GM23338 (cell line): ENCODE results near the gene SUSD4. TPM values are rescaled to one million over a fixed set of nuclear protein-coding genes. Genes with fewer than 3 reads are reported as not detected.

Source experiments
- ATAC-seq: fragments of 200-7000 bp; cut with Tn5 transposase; 3 replicates; pipeline ENCODE4 v1.9.1; 2020
- DNase-seq: peaks from one replicate; pipeline ENCODE4 v3.0.0-alpha.2; 2015; ENCODE audit warnings: low spot score
- H2AFZ ChIP-seq: fragments of 200-600 bp; sonication (generic); 2 replicates; pipeline ENCODE4 v1.8.0; 2016; ENCODE audit warnings: antibody characterized with exemption, mild to moderate bottlenecking, moderate library complexity
- H3F3A ChIP-seq: fragments of 200-600 bp; sonication (generic); replicated peaks from 2 replicates; pipeline ENCODE4 v1.8.0; 2017; ENCODE audit warnings: antibody characterized with exemption, mixed run types, low read depth
- H3K27ac ChIP-seq: fragments of 200-600 bp; sonication (generic); 2 replicates; pipeline ENCODE4 v1.6.1; 2016; ENCODE audit warnings: low read depth
- H3K27me3 ChIP-seq: fragments of 200-600 bp; sonication (generic); 2 replicates; pipeline ENCODE4 v1.8.0; 2016; ENCODE audit warnings: mild to moderate bottlenecking, mixed run types, moderate library complexity; ENCODE audit not compliant: insufficient read depth
- H3K36me3 ChIP-seq: fragments of 200-600 bp; sonication (generic); 2 replicates; pipeline ENCODE4 v1.8.0; 2016; ENCODE audit warnings: mild to moderate bottlenecking; ENCODE audit not compliant: insufficient read depth
- H3K4me1 ChIP-seq: fragments of 200-600 bp; sonication (generic); 2 replicates; pipeline ENCODE4 v1.8.0; 2016; ENCODE audit warnings: mild to moderate bottlenecking, moderate library complexity; ENCODE audit not compliant: insufficient read depth
- H3K4me2 ChIP-seq: fragments of 200-600 bp; sonication (generic); 2 replicates; pipeline ENCODE4 v1.7.1; 2017; ENCODE audit warnings: mixed run types
- H3K4me3 ChIP-seq: fragments of 200-600 bp; sonication (generic); 2 replicates; pipeline ENCODE4 v1.6.1; 2016; ENCODE audit warnings: mixed run types
- H3K79me2 ChIP-seq: fragments of 200-600 bp; sonication (generic); replicated peaks from 2 replicates; pipeline ENCODE4 v1.8.0; 2017; ENCODE audit warnings: mild to moderate bottlenecking; ENCODE audit not compliant: insufficient read depth
- H3K9me2 ChIP-seq: fragments of 200-600 bp; sonication (generic); 2 replicates; pipeline ENCODE4 v1.8.0; 2017; ENCODE audit not compliant: insufficient read depth
- H4K20me1 ChIP-seq: fragments of 200-600 bp; sonication (generic); replicated peaks from 2 replicates; pipeline ENCODE4 v1.8.0; 2017; ENCODE audit warnings: mild to moderate bottlenecking; ENCODE audit not compliant: insufficient read depth
- H3K27ac Mint-ChIP-seq: 2 replicates; pipeline ENCODE4 v1.8.0; 2020; ENCODE audit warnings: inconsistent platforms, mild to moderate bottlenecking, moderate library complexity, mixed read lengths
- H3K27me3 Mint-ChIP-seq: 3 replicates; pipeline ENCODE4 v1.8.0; 2022; ENCODE audit warnings: low read depth, mild to moderate bottlenecking, moderate library complexity, mixed read lengths, inconsistent platforms; ENCODE audit not compliant: insufficient read depth, poor library complexity
- H3K36me3 Mint-ChIP-seq: 3 replicates; pipeline ENCODE4 v1.8.0; 2021; ENCODE audit warnings: low read depth, mild to moderate bottlenecking, inconsistent platforms, moderate library complexity, mixed read lengths
- H3K4me1 Mint-ChIP-seq: 3 replicates; pipeline ENCODE4 v1.8.0; 2020; ENCODE audit warnings: mild to moderate bottlenecking, inconsistent platforms, mixed read lengths
- H3K4me3 Mint-ChIP-seq: 3 replicates; pipeline ENCODE4 v1.8.0; 2021; ENCODE audit warnings: moderate library complexity, mild to moderate bottlenecking, inconsistent platforms, mixed read lengths
- H3K9me3 Mint-ChIP-seq: 3 replicates; pipeline ENCODE4 v1.8.0; 2020; ENCODE audit warnings: moderate library complexity, mild to moderate bottlenecking, inconsistent platforms, mixed read lengths
- EZH2 ChIP-seq: fragments of 200-600 bp; sonication (generic); IDR thresholded peaks from one replicate; pipeline ENCODE4 v1.8.0; 2017; ENCODE audit warnings: antibody characterized with exemption, mild to moderate bottlenecking, low read depth; ENCODE audit not compliant: unreplicated experiment
- EZH2phosphoT487 ChIP-seq: fragments of 200-600 bp; sonication (generic); IDR thresholded peaks from one replicate; pipeline ENCODE4 v1.8.1; 2018; ENCODE audit warnings: antibody characterized with exemption; ENCODE audit not compliant: unreplicated experiment
- JUNB ChIP-seq: IDR thresholded peaks from one replicate; pipeline ENCODE4 v1.6.1; 2016; ENCODE audit warnings: antibody characterized with exemption; ENCODE audit not compliant: unreplicated experiment
- NANOG ChIP-seq: IDR thresholded peaks from 2 replicates; pipeline ENCODE4 v1.6.1; 2016; ENCODE audit warnings: antibody characterized with exemption, borderline replicate concordance
- POLR2AphosphoS5 ChIP-seq: IDR thresholded peaks from 2 replicates; pipeline ENCODE4 v1.6.1; 2016; ENCODE audit warnings: antibody characterized with exemption, low read depth
- STAT1 ChIP-seq: IDR thresholded peaks from one replicate; pipeline ENCODE4 v1.6.1; 2016; ENCODE audit warnings: antibody characterized with exemption; ENCODE audit not compliant: unreplicated experiment
- ZNF331 ChIP-seq: fragments of 250-450 bp; sonication (Bioruptor Pico); IDR thresholded peaks from 2 replicates; pipeline ENCODE4 v1.5.0; 2020; ENCODE audit warnings: low read depth, mild to moderate bottlenecking, moderate library complexity
- polyA plus RNA-seq: library from polyadenylated mRNA; unstranded; fragments of >200 nt; fragmentation: Nextera tagmentation; extraction: Ambion mirVana; gene quantifications from 2 replicates; pipeline ENCODE4 v1.2.1, GENCODE V29; 2016
- total RNA-seq: library from RNA; depleted of rRNA; stranded (reverse); fragments of >200 nt; shearing (Covaris generic); gene quantifications from 2 replicates; pipeline ENCODE4 v1.2.3, GENCODE V29; 2014
- TF ChIP-seq, protein P1 (sequence below): IDR thresholded peaks from one replicate; pipeline ENCODE4 v1.6.1; 2018; ENCODE audit warnings: antibody characterized with exemption; ENCODE audit not compliant: unreplicated experiment
- TF ChIP-seq, protein P2 (sequence below), 2 experiments: fragments of 200-600 bp in 1 of 2; sonication (generic) in 1 of 2; conservative IDR thresholded peaks; 2 replicates each; pipeline versions ENCODE4 v1.5.1 to v1.6.1; 2016 to 2017; ENCODE audit warnings: antibody characterized with exemption in 2 of 2, low read depth in 2 of 2, mild to moderate bottlenecking in 2 of 2, moderate library complexity in 1 of 2
- TF ChIP-seq, protein P3 (sequence below): IDR thresholded peaks from 2 replicates; pipeline ENCODE4 v1.6.1; 2016; ENCODE audit warnings: antibody characterized with exemption

The SUSD4 gene
- total and polyA plus RNA-seq, 2 experiments from 2014 or later = 2.3 to 3.6 TPM

DNA sequence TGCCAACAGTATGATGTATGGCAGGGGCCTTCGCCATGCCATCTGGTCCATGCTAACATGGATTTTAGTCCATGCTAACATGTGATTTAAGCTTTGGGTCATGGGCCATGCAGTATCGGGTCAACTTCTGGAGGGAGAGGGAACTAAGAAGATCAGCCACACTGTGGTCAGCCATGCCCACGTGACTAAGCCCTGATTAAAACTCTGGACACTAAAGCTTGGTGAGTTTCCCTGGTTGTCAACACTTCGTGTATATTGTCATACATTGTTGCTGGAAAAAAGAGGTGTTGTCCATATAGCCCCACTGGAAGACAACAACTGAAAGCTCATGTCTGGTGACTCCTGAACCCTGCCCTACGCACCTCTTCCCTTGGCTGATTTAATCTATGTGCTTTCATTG is 90.5 kb downstream of the SUSD4 start:
- Mint-ChIP-seq H3K27me3 (no peaks in the 10 kb centered on the region), H3K9me3 (peaks cover 9% of the 10 kb centered on the region), H3K36me3 (peaks cover 3% of the 10 kb centered on the region; the same call in 1 of the 3 replicates), H3K4me1 (no peaks in the 10 kb centered on the region), H3K4me3 (no peak overlapping the region), H3K27ac (no peak overlapping the region)
- Histone ChIP-seq H3K4me1 (no peaks in the 10 kb centered on the region), H3K36me3 (no peaks in the 10 kb centered on the region), H3F3A (no peaks in the 10 kb centered on the region), H2AFZ (no peak overlapping the region), H3K27me3 (no peaks in the 10 kb centered on the region), H3K79me2 (no peaks in the 10 kb centered on the region), H3K4me2 (no peak overlapping the region), H3K4me3 (no peak overlapping the region), H3K27ac (no peak overlapping the region), H4K20me1 (no peaks in the 10 kb centered on the region), H3K9me2 (no peaks in the 10 kb centered on the region)
- TF ChIP-seq JUNB (no peak), ZNF331 (no peak), NANOG (no peak), POLR2AphosphoS5 (no peak)
- TF ChIP-seq, protein P1, sequence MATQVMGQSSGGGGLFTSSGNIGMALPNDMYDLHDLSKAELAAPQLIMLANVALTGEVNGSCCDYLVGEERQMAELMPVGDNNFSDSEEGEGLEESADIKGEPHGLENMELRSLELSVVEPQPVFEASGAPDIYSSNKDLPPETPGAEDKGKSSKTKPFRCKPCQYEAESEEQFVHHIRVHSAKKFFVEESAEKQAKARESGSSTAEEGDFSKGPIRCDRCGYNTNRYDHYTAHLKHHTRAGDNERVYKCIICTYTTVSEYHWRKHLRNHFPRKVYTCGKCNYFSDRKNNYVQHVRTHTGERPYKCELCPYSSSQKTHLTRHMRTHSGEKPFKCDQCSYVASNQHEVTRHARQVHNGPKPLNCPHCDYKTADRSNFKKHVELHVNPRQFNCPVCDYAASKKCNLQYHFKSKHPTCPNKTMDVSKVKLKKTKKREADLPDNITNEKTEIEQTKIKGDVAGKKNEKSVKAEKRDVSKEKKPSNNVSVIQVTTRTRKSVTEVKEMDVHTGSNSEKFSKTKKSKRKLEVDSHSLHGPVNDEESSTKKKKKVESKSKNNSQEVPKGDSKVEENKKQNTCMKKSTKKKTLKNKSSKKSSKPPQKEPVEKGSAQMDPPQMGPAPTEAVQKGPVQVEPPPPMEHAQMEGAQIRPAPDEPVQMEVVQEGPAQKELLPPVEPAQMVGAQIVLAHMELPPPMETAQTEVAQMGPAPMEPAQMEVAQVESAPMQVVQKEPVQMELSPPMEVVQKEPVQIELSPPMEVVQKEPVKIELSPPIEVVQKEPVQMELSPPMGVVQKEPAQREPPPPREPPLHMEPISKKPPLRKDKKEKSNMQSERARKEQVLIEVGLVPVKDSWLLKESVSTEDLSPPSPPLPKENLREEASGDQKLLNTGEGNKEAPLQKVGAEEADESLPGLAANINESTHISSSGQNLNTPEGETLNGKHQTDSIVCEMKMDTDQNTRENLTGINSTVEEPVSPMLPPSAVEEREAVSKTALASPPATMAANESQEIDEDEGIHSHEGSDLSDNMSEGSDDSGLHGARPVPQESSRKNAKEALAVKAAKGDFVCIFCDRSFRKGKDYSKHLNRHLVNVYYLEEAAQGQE = no peak
- TF ChIP-seq, protein P2, sequence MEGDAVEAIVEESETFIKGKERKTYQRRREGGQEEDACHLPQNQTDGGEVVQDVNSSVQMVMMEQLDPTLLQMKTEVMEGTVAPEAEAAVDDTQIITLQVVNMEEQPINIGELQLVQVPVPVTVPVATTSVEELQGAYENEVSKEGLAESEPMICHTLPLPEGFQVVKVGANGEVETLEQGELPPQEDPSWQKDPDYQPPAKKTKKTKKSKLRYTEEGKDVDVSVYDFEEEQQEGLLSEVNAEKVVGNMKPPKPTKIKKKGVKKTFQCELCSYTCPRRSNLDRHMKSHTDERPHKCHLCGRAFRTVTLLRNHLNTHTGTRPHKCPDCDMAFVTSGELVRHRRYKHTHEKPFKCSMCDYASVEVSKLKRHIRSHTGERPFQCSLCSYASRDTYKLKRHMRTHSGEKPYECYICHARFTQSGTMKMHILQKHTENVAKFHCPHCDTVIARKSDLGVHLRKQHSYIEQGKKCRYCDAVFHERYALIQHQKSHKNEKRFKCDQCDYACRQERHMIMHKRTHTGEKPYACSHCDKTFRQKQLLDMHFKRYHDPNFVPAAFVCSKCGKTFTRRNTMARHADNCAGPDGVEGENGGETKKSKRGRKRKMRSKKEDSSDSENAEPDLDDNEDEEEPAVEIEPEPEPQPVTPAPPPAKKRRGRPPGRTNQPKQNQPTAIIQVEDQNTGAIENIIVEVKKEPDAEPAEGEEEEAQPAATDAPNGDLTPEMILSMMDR (conservative IDR thresholded peaks at IDR 0.05; ENCODE audit: low read depth in 2 of 2) = no peak
- TF ChIP-seq, protein P3, sequence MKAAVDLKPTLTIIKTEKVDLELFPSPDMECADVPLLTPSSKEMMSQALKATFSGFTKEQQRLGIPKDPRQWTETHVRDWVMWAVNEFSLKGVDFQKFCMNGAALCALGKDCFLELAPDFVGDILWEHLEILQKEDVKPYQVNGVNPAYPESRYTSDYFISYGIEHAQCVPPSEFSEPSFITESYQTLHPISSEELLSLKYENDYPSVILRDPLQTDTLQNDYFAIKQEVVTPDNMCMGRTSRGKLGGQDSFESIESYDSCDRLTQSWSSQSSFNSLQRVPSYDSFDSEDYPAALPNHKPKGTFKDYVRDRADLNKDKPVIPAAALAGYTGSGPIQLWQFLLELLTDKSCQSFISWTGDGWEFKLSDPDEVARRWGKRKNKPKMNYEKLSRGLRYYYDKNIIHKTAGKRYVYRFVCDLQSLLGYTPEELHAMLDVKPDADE = no peak
- no peak for DNase-seq
- no peak for ATAC-seq

DNA sequence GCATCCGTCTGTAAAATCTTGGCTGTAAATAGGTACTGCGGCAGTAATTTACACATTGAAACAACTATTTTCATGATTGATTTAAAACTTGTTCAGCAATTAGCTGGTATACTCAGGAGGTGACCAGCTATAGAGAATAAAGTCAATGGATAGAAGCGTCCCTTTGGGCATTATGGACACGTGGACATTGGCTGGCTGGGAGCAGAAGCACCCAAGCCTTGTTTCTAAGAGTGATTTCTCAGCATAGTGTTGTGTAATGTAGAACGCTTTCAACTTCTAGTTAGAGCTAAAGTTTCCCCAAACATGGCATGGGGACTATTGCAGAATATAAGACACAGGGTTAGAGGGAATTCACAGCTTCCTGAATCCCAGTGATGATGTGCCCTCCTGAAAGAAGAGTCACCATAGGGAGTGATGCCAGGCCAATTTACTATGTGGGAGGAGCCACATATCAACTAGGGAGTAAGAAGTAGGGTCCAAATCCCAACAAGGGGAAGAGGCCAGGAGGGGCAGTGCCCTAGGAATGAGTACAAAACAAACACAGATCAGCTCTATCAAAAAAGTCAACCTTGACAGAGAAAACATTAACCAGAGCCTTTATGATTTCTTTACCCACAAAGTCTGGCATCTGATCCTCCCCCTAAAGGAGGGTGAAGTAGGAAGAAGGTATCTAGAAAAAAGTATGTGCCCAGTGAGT is 92.7 kb downstream of the SUSD4 start:
- no peaks in the 10 kb centered on the region; the same call in 1 of the 2 replicates for H3K4me1 ChIP-seq
- no peak overlapping the region for H3K4me2 ChIP-seq
- H3K27ac ChIP-seq = no peak overlapping the region
- H3K4me3 ChIP-seq = no peak overlapping the region
- H3K36me3 Mint-ChIP-seq = no peaks in the 10 kb centered on the region
- no peaks in the 10 kb centered on the region for H4K20me1 ChIP-seq
- H3K27me3 Mint-ChIP-seq = no peaks in the 10 kb centered on the region
- H3K27ac Mint-ChIP-seq = no peak overlapping the region
- no peak overlapping the region for H2AFZ ChIP-seq
- no peak for ATAC-seq
- no peak overlapping the region for H3K4me3 Mint-ChIP-seq
- H3K9me3 Mint-ChIP-seq = no peaks in the 10 kb centered on the region
- no peak for DNase-seq
- H3K9me2 ChIP-seq = no peaks in the 10 kb centered on the region
- no peaks in the 10 kb centered on the region for H3K36me3 ChIP-seq
- no peaks in the 10 kb centered on the region for H3F3A ChIP-seq
- H3K4me1 Mint-ChIP-seq = peaks cover 10% of the 10 kb centered on the region; the same call in 2 of the 3 replicates
- no peaks in the 10 kb centered on the region for H3K27me3 ChIP-seq
- no peaks in the 10 kb centered on the region for H3K79me2 ChIP-seq
- TF ChIP-seq NANOG (no peak), EZH2 (no peak), ZNF331 (no peak), POLR2AphosphoS5 (no peak), STAT1 (no peak), EZH2phosphoT487 (no peak), JUNB (no peak)
- TF ChIP-seq, protein P2 (conservative IDR thresholded peaks at IDR 0.05; ENCODE audit: low read depth in 2 of 2) = no peak
